ENCODE data around the gene CDH4.

DNA sequence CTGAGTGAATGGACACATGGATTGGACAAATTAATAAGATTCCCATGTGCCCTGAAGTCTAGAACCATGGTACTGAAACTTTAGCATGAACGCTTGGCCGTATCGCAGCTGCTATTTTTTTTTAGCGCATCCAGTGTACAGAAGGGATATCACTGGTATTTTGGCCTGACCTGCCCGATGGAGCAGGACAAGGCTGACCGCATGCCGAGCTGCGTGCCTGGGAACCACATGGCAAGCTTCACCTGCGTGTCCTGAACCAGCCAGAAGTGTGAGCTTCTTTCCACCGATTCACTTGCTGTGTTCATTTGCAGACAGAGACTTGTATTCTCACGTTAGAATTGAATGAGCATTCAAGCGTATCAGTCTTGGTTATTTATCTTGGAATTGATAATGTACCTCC is 145.7 kb downstream of the CDH4 start:
- TF ChIP-seq, protein P1, sequence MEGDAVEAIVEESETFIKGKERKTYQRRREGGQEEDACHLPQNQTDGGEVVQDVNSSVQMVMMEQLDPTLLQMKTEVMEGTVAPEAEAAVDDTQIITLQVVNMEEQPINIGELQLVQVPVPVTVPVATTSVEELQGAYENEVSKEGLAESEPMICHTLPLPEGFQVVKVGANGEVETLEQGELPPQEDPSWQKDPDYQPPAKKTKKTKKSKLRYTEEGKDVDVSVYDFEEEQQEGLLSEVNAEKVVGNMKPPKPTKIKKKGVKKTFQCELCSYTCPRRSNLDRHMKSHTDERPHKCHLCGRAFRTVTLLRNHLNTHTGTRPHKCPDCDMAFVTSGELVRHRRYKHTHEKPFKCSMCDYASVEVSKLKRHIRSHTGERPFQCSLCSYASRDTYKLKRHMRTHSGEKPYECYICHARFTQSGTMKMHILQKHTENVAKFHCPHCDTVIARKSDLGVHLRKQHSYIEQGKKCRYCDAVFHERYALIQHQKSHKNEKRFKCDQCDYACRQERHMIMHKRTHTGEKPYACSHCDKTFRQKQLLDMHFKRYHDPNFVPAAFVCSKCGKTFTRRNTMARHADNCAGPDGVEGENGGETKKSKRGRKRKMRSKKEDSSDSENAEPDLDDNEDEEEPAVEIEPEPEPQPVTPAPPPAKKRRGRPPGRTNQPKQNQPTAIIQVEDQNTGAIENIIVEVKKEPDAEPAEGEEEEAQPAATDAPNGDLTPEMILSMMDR (IDR thresholded peaks at IDR 0.05): no peak
- no peak for TF ChIP-seq ZFX (IDR thresholded peaks at IDR 0.05; ENCODE audit: borderline replicate concordance)
